ENCODE results near the gene SHROOM3.

SHROOM3 gene

DNA sequence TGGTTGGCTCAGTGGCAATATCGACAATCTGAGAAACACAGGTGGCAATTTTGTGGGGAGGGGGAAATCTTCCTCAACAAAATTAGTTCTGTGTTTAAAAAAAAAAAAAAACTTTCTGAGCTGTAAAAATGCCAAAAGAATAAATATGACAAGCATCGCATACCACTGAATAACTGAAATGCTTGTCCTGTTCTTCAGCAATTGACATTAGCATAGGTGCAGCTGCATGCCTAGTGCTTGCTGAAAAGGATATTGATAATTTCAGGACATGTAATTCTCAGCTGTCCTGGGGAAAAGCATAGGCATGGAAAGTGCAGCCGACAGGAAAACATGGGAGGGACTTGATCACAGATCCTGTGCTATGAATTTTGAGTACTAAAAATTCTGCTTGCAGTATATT, 315.7 kb downstream of the SHROOM3 start:
- TF ChIP-seq, protein P1, sequence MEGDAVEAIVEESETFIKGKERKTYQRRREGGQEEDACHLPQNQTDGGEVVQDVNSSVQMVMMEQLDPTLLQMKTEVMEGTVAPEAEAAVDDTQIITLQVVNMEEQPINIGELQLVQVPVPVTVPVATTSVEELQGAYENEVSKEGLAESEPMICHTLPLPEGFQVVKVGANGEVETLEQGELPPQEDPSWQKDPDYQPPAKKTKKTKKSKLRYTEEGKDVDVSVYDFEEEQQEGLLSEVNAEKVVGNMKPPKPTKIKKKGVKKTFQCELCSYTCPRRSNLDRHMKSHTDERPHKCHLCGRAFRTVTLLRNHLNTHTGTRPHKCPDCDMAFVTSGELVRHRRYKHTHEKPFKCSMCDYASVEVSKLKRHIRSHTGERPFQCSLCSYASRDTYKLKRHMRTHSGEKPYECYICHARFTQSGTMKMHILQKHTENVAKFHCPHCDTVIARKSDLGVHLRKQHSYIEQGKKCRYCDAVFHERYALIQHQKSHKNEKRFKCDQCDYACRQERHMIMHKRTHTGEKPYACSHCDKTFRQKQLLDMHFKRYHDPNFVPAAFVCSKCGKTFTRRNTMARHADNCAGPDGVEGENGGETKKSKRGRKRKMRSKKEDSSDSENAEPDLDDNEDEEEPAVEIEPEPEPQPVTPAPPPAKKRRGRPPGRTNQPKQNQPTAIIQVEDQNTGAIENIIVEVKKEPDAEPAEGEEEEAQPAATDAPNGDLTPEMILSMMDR (IDR thresholded peaks at IDR 0.05; ENCODE audit: extremely low read depth, missing control alignments): no peak
- no peak for DNase-seq (ENCODE audit: low spot score)

DNA sequence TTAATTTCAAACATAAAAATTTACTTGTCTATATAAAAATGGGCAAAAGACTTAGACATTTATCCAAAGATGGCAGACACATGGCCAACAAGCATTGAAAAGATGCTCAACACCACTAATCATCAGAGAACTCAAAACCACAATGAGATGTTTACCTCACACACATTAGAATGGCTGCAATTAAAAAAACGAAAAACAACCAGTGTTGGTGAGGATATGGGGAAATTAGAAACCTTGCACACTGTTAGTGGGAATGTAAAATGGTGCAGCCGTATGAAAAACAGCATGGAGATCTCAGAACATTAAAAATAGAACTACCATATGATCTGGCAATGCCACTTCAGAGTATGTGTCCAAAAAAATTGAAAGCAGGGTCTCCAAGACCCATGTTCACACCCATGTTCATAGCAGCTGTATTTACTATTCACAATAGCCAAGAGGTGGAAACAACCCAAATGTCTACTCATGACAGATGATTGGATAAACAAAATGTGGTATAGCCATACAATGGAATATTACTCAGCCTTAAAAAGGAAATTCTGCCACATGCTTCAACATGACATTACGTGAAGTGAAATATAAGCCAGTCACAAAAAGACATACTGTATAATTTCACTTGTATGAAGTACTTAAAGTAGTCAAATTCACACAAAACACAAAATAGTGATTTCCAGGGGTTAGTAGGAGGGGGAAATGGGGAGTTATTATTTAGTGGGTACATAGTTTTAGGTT, 316.7 kb downstream of the SHROOM3 start:
- no peak for DNase-seq (ENCODE audit: low spot score)

DNA sequence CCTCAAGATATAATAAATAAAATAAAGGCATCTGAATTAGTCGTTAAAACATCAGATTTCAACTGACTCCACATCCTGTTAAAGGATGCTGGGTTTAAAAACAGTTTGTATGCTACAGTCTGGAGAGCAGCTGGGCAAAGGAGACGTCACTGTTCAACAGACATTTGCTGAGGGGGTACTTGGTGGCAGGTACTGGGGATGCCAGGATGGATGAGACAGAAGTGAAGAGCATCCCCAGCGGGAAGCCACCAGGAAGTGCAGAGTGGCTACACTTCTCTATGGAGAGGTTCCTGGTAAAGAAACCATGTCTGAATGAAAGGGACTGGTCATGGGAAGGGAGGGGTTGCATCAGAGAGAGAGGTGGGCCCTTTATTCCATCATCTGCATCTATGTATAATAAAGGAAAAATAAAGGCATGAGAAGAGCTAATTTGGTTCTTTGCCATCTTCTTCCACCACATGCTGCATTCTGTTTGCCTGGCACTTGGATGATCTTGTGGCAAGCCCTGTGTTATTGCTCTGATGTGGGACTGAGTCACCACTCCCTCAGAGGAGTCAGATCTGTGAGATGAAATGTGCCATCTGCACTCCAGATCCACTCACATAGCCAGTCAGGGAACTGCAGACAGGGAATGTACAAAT, 318.0 kb downstream of the SHROOM3 start:
- no peak for DNase-seq (ENCODE audit: low spot score)

More for the DNA sequence above, 316.7 kb downstream of the SHROOM3 start:
- TF ChIP-seq, protein P1 (IDR thresholded peaks at IDR 0.05; ENCODE audit: extremely low read depth, missing control alignments): no peak

DNA sequence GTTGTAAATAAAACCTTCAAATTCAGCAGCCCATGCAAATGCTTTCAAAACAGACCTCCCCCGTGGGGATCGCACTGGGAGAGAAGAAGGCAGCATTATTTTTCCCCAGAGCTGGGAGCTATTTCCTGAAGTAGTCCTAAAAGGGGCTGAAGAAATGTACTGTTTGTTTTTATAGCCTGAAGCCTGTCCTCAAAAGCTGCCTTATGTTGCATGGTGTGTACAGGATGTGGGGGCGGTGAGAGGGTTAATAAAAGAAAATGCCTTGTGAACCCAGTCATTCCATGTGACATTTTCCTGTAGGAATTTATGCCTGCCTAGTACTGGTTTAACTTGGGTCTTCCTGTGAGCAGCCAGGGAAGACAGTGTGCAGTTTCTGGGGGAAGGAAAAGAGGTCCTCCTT, 318.8 kb downstream of the SHROOM3 start:
- DNase-seq (ENCODE audit: low spot score): no peak
- TF ChIP-seq, protein P1 (IDR thresholded peaks at IDR 0.05; ENCODE audit: extremely low read depth, missing control alignments): no peak

More for the DNA sequence above, 318.0 kb downstream of the SHROOM3 start:
- TF ChIP-seq, protein P1 (IDR thresholded peaks at IDR 0.05; ENCODE audit: extremely low read depth, missing control alignments): no peak

DNA sequence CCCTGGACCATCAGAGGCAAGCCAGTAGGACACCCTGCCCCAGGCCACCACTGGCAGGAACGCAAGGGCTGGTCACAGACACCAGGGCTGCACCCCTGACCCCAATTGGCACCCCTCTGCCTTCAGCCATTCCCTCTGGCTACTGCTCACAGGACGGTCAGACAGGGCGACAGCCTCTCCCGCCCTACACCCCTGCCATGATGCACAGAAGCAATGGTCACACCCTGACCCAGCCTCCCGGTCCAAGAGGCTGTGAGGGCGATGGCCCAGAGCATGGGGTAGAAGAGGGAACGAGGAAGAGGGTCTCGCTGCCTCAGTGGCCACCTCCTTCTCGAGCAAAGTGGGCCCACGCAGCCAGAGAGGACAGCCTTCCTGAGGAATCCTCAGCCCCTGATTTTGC, 319.4 kb downstream of the SHROOM3 start:
- DNase-seq (ENCODE audit: low spot score): no peak
- TF ChIP-seq, protein P1 (IDR thresholded peaks at IDR 0.05; ENCODE audit: extremely low read depth, missing control alignments): no peak

DNA sequence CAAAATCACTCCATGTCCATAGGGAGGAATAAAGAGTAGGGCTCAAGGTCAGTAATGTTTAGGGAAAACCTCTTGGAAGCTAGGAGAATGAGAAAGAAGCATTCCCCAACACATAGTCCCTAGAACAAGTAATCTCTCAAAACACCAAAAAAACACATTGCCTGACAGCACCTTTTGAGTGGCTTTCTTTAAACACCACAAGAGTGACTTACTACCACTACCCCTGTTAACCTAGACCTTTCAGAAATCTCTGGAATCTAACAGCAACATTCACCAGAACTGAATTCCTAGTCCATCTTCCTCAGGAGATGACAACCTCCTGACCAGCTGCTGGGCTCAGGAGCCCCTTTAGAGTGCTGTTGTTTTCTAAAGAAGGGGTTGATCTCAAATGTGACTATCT, 320.7 kb downstream of the SHROOM3 start:
- TF ChIP-seq, protein P1 (IDR thresholded peaks at IDR 0.05; ENCODE audit: extremely low read depth, missing control alignments): no peak

DNA sequence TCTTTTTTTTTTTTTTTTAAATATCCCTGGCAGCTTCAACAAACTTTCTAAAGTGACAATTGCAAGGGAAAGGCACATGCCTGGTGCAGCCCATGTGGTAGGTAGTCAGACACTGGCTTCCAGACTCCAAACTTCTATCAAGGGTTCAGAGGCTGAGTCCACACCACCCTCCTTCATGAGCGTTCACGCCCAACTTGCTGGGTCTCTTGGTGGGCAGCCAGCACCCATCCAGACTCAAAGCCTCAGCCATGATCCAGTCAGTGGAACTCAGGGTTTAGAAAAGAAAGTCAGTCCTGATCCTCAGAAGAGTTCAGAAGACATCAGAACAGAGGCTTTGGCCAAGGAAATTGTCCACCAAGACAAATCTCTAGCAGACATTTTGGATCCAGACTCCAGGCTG, 321.4 kb downstream of the SHROOM3 start:
- TF ChIP-seq, protein P1 (IDR thresholded peaks at IDR 0.05; ENCODE audit: extremely low read depth, missing control alignments): no peak
- DNase-seq (ENCODE audit: low spot score): no peak

More for the DNA sequence above, 320.7 kb downstream of the SHROOM3 start:
- no peak for DNase-seq (ENCODE audit: low spot score)
